Breast epithelium (tissue), 3 donors: ENCODE data around the gene ZNF627.

Experiments
- POLR2A ChIP-seq: fragments of 450-650 bp; IDR thresholded peaks from one replicate; pipeline ENCODE4 v1.6.1; 2016; ENCODE audit warnings: antibody characterized with exemption, mild to moderate bottlenecking, moderate library complexity
- POLR2AphosphoS5 ChIP-seq, 3 donors: sonication (generic); formaldehyde crosslinking; IDR thresholded peaks; one replicate each; pipeline ENCODE4 v1.6.1; 2017; ENCODE audit warnings: antibody characterized with exemption in 3 of 3
- TF ChIP-seq, protein P1 (sequence below), 3 donors: fragments of 450-650 bp; IDR thresholded peaks; one replicate each; pipeline ENCODE4 v1.5.1; 2016 to 2017; ENCODE audit warnings: antibody characterized with exemption in 3 of 3, mild to moderate bottlenecking in 3 of 3, moderate library complexity in 3 of 3

DNA sequence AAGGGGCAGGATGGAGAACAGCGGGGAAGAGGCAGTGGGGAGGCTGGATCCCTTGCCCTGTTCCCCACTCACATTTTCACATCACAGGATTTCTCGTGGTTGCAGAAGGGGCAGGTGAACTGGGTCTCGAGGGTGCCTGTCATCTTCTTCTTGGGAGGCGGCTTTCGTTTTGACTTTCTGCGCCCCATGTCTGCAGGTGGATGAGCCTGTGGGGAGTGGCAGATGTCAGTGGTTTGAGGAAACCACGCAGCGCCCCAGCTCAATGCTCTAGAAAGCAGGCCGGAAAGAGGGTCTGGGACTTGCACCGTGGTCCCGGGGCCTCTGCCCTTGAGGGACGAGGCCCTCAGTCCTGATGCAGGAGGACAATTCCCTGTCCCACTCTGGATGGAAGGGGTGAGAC is 43.1 kb upstream of the ZNF627 start:
- TF ChIP-seq POLR2A (no peak), POLR2AphosphoS5 (IDR thresholded peaks at IDR 0.05) (no peak)
- TF ChIP-seq, protein P1, sequence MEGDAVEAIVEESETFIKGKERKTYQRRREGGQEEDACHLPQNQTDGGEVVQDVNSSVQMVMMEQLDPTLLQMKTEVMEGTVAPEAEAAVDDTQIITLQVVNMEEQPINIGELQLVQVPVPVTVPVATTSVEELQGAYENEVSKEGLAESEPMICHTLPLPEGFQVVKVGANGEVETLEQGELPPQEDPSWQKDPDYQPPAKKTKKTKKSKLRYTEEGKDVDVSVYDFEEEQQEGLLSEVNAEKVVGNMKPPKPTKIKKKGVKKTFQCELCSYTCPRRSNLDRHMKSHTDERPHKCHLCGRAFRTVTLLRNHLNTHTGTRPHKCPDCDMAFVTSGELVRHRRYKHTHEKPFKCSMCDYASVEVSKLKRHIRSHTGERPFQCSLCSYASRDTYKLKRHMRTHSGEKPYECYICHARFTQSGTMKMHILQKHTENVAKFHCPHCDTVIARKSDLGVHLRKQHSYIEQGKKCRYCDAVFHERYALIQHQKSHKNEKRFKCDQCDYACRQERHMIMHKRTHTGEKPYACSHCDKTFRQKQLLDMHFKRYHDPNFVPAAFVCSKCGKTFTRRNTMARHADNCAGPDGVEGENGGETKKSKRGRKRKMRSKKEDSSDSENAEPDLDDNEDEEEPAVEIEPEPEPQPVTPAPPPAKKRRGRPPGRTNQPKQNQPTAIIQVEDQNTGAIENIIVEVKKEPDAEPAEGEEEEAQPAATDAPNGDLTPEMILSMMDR (IDR thresholded peaks at IDR 0.05), result no peak
